NCI-H345 treated with DMSO at 0.1 percent for 48 hours (cell line): ENCODE results near the gene MORN1.

ENCODE experiments used
- DNase-seq: peaks from one replicate; lab custom pipeline; 2025; ENCODE audit not compliant: unreplicated experiment; lab: John Stamatoyannopoulos, UW

The MORN1 gene

DNA sequence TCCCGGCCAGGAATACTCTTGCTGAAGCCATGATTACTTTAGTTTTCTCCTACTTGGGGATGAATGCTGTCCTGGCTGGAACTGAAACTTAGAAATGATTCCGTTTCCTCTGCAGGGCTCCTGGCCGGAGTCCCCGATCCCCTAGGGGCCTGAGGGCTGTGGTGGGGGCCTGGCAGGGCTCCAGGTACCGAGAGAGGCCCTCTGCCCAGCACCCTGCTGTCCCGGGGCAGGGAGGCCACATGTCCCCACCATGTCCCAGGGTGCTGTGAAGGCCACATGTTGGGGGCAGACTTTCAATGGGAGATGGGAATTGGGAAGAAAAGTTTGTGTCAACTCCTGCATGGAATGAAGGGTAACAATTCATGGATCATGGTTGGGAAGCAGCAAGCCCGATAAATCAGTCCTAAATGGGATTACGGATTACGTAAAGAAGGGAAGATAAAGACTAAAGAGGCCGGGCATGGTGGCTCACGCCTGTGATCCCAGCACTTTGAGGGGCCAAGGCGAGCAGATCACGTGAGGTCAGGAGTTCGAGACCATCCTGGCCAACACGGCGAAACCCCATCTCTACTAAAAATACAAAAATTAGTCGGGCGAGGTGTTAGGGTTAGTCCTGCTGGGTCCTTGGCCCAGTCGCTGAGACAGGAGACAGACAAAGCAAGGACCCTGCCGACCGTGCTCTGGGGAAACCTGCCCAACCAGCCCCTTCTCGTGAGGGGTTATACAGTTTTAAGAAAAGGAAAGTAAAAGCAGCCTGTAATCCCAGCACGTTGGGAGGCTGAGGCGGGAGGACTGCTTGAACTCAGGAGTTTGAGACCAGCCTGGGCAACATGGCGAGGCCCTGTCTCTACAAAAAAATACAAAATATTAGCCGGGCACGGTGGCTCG lies 37.6 kb downstream of the MORN1 start:
- no peak for DNase-seq

DNA sequence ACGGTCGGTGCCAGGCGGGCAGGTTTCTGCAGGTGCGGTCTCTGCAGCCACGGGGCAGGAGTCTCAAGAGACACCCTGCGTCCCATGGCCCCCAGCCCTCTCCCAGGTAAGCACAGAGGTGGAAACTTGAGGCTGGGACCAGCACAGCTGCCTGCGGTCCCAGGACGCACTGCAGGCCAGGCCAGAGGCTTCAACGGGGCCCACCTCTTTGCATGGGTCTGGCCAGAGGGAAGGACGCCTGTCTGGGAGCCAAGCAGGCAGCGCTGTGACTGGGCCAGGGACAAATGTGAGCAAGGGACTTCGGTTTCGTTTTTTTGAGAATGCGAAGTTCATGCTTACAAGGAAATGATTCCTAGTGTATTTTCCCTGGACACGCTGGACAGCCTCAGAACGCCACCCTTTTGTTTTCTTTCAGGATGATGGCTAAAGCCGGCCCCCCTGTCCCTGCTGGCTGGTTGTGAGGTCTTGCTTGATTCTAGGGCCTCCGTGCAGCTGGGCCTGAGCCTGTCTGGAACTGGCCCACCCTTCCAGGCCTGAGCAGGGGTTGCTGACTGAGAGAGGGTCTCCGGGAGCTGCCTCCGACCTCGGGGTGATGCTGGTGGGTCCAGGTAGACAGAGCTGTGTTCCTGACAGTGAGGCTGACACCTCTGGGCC lies 38.3 kb downstream of the MORN1 start:
- DNase-seq = no peak

DNA sequence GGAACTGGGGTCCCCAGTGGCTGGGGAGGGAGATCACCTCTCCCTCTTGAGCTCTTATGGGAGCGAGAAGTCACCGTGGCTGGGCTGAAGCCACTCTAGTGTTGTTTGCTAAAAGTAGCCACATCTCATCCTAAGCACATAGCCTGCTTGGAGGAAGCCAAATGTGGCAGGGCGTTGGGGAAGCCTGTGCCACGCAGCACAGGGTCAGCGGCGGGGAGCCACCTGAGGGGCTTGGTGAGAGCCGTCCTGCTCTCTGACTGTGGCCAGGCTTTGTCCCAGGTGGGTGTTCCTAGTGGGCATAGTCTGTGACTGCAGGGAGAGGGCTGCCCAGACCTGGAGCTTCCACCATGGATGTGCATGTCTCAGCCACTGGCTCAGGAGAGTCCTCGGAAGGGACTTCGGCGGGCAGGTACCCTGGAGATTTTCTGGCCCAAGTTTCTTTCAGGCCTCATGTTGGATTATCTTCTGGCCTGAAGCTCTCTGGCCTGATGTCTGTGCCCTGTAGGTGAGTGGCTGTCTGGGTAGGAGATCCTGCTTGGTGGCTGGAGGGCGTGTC lies 38.9 kb downstream of the MORN1 start:
- DNase-seq = no peak

DNA sequence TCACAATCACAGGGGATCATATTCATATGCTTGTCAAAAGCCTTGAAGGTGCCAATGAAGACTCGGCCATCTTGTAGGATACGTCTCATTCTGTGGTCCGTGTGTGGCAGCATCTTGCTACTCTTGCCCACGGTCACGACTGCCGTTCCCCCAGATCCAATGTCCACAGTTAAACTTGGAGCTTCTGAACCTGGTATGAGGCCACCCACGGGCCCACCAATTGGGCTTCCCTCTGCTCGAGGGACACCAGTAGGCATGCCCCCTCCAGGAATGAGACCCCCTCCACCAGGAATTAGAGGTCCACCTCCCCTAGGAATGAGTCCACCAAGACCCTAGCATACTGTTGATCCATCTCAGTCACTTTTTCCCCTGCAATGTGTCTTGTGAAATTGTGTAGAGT lies 39.6 kb downstream of the MORN1 start:
- no peak for DNase-seq

DNA sequence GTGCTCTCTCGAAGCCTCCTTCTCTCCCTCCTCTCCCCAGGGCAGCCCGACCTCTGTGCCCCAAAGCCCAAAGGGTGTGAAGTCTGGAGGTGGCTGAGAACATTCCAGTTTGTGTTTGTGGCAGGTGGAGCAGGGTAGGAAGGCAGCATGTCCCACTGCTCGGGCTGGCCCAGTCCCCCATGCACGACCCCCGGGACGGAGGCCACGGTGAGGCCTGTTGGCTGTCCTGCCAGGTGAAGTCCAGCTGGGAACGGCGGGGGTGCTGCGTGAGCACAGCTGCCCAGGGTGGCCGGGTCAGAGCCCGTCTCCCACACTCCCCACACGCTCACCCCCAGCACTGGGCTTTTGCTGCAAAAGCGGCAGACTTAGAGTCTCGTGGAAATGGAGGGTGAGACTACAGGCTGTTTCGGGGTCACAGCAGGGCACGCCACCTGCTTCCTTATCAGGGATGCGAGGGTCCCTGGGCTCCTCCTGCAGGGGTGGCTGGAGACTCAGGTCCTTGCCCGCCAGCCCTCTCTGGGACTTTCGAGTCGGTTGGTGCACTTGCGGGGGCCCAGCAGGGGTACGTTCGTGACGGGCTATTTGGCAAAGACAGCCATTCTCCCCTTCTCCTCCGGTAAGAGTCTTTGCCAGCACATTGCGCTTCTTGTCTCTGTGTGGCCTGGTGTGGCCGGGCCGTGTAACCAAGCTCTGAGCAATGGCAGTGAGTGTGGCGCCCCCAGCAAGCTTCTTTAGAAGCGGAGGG lies 40.3 kb downstream of the MORN1 start:
- no peak for DNase-seq

DNA sequence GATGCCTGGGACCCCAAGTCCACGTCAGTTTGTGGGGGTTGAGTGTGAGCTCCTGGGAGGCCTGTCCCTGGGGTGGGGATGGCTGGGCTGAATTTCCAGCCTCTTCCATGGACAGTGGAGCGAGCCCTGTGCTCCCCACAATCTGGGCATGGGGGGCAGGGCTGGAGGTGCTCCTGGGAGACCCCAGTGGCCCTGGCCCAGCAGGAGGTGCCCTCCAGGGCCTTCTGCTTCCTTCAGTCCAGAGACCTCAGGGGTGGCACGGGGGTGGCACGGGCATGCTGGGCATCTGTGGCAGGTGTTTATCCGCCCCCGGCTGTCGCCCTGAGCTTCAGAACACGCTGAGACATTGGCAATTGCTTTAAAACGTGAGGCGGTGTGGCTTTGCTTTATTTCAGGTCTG lies 40.9 kb downstream of the MORN1 start:
- no peak for DNase-seq

DNA sequence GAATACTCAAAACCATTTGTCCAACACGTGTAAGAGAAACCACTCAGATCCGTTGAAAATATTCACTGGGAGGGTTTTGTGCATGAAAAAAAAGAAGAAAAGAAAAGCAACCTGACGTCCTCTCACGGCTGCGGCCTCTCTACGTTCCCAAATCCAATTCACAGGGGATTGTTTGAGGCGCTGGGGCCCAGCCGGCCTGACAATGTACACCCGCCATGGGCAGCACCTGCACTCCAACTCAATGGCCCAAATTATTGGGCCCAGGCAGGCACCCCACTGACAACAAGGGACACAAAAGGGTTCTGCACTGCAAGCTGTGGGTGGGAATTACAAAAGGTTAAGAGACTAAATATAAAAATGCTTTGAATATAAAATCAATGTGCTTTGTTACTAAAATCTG lies 41.5 kb downstream of the MORN1 start:
- no peak for DNase-seq

DNA sequence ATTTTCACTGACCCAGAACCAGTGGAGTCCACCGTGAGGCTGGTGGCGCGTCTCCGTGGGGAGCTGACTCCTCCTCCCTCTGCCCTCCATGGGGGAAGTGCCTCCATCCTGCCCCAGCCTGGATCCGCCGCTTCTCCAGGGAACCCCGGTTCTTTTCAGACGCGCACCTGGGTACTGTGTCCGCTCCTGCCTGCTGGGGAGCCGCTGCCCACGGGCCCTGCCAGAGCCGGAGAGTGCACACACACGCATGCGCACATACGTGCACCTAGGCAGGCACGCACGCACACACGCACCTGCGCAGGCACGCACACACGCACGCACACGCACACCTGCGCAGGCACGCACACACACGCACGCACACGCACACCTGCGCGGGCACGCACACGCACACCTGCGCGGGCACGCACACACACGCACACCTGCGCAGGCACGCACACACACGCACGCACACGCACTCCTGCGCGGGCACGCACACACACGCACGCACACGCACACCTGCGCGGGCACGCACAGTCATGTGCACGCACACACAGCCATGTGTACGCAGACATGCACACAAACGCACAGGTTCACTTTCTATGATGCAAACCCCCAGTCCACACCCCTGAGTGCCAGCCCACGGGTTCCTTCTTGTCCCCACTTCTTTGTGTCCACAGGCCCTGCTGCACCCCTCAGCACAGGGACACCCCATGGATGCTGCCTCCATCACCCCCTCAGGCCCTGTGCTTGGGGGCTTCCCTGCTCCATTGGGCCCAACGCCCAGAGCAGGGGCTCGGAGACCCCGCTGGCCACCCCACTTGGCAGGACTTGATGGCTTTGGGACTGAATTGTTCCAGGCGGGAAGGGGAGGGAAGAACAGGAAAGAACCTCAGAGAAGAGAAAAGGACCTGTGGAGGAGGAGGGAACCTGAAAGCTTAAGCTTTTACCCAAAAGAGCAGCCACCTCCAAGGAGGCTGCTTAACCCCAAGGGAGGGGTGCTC lies 42.7 kb downstream of the MORN1 start:
- no peak for DNase-seq

DNA sequence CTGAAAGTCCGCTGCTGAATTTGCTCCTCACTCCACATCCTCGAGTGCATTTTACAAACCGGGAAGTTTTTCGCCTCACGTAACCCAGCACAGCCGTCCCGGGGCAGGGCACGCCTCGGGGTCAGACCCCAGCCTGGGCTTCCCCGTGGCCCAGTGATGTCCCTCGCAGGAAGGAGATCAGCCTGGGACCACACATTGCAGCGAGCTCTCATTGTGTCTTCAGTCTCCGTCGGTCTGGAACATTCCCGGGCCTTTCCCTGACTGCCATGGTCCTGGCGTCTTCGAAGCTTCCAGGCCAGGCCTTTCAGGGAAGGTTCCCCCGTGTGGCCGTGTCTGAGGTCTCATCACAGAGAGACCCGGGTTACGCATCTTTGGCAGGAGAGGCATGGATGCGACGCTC lies 43.5 kb downstream of the MORN1 start:
- DNase-seq = no peak

DNA sequence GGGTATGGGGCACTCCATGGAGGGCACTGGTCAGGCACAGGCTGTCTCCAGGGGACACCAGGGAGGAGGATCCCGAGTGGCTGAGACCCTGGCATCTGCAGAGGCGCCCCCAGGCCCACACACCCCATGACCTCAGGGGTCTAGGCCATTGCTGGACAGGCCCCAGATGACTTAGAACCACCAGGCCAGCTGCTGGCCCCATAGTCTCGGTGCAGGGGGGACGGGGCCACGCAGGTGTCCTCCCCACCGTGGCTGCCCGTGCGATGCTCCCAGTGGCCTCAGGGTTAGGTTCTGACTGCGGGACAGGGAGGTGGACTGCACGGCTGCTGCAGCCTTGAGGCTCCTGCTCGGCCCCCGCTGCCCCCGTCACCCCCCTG lies 44.0 kb downstream of the MORN1 start:
- no peak for DNase-seq

DNA sequence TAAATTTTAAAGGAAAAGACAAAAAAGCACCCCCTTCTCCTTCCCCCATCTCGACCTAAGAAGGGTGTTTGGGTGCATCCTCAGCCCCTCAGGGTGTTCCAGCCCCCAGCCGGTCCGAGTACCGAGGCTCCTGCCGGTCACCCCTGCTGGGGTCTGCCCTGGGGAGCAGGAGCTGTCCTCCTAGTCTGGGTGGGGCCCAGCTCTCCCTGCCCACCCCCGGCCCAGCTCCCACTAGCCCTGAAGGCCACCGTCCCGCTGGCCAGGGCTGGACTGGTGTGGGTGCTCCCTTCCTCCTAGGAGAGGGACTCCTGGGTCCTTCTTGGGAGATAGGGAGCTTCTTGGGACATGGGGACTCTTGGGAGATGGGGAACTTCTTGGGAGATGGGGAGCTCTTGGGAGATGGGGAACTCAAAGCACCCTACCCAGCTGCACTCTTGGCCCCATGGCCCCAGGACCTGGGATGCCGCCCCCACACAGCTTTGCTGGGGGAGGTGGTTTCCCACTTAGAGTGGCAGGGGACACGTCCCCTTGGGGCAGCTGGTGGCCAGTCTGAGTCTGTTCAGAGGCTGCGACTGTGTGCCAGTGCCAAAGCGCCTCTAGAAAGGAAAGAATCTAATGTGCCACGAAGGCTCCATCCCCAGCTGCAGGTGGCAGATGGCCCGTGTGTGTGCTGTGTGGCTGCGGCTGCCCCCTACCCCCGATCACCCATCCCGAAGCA lies 44.5 kb downstream of the MORN1 start:
- DNase-seq = no peak

DNA sequence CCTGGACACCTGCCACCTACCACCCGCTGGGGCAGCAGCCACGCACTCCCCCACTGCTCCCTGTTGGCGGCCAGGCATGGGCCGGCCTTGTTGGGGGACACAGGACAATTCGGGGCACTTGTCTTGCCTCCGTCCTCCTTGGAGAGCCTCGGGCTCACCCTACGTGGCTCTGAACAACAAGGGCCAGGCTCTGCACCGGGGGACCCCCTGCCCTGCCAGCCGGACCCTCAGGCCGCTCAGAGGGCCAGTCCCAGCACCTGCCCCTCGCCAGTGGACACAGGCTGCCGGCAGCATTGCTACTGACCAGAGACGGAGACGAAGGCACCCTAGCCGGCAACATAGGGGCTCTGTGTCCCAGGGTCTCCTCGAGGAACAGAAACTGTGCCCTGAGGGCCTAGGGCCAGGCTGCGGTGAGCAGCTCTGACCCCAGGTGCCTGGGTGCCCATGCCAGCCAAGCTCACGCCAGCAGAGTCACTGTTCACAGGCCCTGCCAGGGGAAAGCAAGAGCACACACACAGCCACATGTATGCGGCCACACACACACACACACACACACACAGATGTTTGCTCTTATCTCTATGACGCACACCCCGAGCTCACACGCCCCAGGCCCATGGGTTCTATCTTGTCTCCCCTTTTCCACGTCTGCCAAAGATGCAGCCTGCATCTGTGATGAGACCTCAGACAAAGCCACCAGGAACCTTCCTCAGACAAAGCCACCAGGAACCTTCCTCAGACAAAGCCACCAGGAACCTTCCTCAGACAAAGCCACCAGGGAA lies 45.9 kb downstream of the MORN1 start:
- no peak for DNase-seq

DNA sequence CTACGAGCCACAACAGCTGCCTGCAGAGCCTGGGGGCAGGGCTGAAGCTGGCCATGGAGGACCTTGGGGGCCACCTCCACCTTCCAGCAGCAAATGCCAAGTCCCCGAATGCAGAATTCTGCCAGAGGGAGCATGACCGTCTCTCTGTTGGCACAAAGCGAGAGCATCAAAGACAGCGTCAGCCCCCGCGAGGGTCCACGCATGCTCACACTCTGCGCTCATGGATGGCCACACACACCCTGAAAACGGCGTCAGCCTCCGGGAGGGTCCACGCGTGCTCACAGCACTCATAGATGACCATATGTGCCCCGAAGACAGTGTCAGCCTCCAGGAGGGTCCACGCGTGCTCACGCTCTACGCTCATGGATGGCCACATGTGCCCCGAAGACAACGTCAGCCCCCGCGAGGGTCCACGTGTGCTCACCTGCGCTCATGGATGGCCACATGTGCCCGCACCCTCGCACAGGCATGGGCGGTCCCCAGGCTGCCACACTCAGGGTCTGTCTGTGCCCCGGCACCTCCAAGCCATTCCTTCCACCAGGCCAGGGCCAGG lies 46.5 kb downstream of the MORN1 start:
- no peak for DNase-seq

DNA sequence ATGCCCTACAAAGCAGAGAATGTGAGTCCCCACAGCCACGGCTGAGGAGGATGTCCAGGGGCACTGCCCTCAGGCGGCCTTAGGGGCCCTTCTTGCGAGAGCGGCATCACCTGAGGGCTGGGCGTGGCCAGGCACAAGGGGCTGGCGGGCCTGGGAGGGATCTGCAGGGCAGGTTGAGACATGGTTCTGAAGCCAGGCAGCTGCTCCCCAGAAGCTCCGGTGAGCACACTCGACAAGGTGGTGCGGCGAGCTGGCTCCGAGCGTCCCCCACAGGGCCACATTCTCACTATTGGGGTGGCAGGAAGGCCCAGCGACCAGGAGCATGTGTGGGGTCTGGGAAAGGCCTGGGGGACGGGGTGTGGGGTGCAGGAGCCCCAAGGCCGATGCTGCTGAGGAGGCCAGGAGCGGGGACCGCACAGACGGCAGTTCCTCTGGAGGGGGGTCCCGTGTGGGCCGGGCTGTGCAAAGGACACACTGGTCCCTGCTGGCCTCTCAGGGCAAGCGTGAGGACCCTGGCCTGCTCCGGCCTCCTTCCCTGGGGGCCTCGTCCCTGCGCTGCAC lies 47.2 kb downstream of the MORN1 start:
- no peak for DNase-seq

DNA sequence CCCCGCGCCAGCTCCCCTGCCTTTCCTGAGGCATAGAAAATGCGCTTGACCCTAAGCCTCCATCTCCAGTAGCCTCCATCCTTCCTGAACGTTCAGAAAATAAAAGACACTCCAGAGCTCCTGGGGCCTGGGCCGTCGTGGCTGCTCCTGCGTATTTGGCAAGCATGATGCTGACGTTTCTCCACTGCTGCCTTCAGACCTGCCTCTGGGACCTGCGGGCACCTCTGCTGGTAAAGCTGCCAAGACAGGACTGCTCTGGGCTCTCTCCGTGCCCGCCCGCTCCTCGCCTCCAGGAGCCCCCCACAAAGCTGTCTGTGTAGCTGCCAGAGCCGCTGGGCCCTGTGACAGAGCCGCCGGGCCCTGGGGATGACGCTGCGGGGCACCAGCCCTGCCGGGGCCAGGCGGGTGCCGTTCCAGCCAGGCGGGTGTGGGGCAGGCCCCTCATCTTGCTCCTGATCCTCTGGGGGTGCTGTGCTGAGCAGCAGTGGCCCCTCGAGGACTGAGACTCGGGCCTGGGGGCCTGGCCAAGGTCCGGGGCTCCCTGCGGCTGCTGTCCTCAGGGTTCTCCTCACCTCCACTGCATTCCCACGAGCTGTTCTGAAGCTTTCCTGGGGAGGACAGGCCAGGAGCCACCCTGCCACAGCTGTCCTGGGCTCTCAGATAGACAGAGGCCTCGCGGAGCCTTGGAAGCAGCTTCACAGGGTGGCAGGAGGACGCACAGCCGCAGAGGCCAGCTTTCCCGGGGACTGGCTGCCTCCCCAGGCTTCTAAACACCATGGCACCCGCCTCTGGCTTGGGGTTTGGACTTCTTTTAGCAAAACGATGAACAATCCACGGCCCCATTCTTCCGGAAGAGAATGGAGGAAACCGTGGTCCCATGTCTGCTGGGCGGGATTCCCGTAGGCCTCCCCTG lies 48.1 kb downstream of the MORN1 start:
- no peak for DNase-seq

DNA sequence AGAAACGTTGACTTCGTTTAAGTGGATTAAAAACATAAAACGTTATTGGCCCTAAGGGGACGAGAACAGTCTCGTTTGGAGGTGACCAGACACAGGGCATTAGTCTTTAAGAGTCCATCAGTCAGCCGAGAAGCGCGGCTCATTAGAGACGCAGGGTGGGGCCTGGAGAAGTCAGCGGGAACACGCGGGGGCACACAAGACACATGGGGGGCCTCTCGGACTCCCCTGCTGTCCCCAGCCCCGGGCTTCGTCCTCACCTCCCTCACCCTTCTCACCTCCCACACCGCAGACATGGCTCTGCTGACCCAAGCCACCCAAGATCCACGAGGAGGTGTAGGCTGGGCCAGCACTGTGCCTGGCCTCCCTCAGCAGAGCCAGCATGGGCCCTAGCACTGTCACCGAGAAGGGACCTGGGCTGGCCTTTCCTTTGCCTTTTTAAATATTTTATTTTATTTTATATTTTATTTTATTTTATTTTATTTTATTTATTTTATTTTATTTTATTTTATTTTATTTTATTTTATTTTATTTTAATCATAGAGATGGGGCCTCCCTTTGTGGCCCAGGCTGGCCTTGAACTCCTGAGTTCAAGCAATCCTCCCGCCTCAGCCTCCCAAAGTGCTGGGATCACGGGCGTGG lies 48.9 kb downstream of the MORN1 start:
- no peak for DNase-seq
